HG03135 (cell line): ENCODE measurements around the gene HCN2.
A peak's percentile ranks its signal among the peaks of the same experiment; 100 is the strongest.

Experiments
- ATAC-seq: cut with Tn5 transposase; IDR thresholded peaks from one replicate; pipeline ENCODE4 v1.9.1; 2021; ENCODE audit warnings: mild to moderate bottlenecking, moderate library complexity; ENCODE audit not compliant: unreplicated experiment

Gene HCN2

GRCh38 chr19:570937-571565 is 18.6 kb upstream of the HCN2 start:
- no peak for ATAC-seq

- no peak for ATAC-seq
Observed at GRCh38 chr19:571566-571974, 18.1 kb upstream of the HCN2 start.

GRCh38 chr19:572140-572742 is 17.4 kb upstream of the HCN2 start, which contains the start of gene BSG:
BSG (plus strand) TSS chr19:572596; CDS start chr19:572635, 39 bp downstream.
- peak; percentile 67 for ATAC-seq

- peak; percentile 35 for ATAC-seq
Observed at GRCh38 chr19:572743-573518, 16.8 kb upstream of the HCN2 start.

GRCh38 chr19:573519-573825 is 16.2 kb upstream of the HCN2 start:
- ATAC-seq: no peak

- ATAC-seq: no peak
Observed at GRCh38 chr19:574658-575526, 14.8 kb upstream of the HCN2 start.

- no peak for ATAC-seq
Observed at GRCh38 chr19:575527-576506, 13.9 kb upstream of the HCN2 start.

GRCh38 chr19:576768-577438 is 12.8 kb upstream of the HCN2 start:
- ATAC-seq: no peak

- ATAC-seq: no peak
Observed at GRCh38 chr19:577439-578392, 12.0 kb upstream of the HCN2 start.

GRCh38 chr19:579111-579841 is 10.4 kb upstream of the HCN2 start:
- ATAC-seq: no peak

GRCh38 chr19:579842-580155 is 9.9 kb upstream of the HCN2 start:
- ATAC-seq: no peak

- ATAC-seq: no peak
Observed at GRCh38 chr19:580274-580835, 9.3 kb upstream of the HCN2 start.

- ATAC-seq: no peak
Observed at GRCh38 chr19:581399-582111, 8.1 kb upstream of the HCN2 start.

GRCh38 chr19:582497-583197 is 7.0 kb upstream of the HCN2 start:
- ATAC-seq: no peak

- no peak for ATAC-seq
Observed at GRCh38 chr19:583198-583967, 6.3 kb upstream of the HCN2 start.

- no peak for ATAC-seq
Observed at GRCh38 chr19:583968-584239, 5.8 kb upstream of the HCN2 start.
